Activated CD8-positive, alpha-beta memory T cell treated with anti-CD3 and anti-CD28 coated beads for 24 hours (primary cell): ENCODE results near the gene ELOVL3.
"Not testable (repeated sequence)": the region's sequence is repeated elsewhere in the genome, so short reads cannot be mapped to it uniquely, and the experiment has no call there.

Experiments used
- DNase-seq: peaks from one replicate; pipeline ENCODE4 v3.0.0-alpha.2; 2020

Gene ELOVL3

GRCh38 chr10:102229810-102230263, 3.7 kb downstream of the ELOVL3 start:
- peak; percentile 94 for DNase-seq

GRCh38 chr10:102230264-102230860, 4.3 kb downstream of the ELOVL3 start:
- DNase-seq: peak; percentile 72

GRCh38 chr10:102230861-102231356, 4.8 kb downstream of the ELOVL3 start:
- DNase-seq: peak; percentile 80

GRCh38 chr10:102231357-102232318, 5.5 kb downstream of the ELOVL3 start:
- peak; percentile 88 for DNase-seq

GRCh38 chr10:102233997-102234396, 7.9 kb downstream of the ELOVL3 start:
- DNase-seq: no peak

DNA sequence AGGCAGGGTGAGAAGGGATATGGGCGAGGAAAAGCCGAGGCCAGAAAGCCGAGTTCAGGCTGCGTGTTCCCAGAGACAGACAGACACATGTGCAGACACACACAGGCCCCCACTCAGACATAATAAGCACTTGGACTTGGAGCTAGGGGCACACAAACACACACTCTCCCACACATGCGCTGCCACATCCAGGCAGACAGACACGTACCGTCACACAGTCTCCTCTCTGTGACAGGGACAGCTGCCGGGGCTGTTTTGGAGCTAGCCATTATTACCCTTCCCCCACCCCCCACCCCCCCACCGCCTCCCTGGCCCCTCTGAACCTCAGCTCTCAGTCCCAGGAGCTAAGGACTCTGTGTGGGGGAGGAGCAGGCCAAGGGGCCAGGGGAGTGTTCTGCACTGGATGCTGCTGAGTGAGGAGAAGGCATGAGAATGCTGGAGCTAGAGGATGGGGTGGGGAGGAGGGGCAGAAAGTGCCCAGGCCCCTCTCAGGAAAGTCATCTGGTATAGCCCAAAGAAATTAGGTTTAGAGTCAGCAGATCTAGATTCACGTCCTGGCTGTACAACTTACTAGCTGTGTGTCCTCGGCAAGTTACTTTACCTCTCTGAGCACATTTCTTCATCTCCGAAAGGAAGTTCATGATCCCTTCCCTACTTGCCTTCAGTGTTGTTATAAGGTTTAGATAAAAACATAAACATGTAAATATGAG, 8.9 kb downstream of the ELOVL3 start:
- DNase-seq: no peak

DNA sequence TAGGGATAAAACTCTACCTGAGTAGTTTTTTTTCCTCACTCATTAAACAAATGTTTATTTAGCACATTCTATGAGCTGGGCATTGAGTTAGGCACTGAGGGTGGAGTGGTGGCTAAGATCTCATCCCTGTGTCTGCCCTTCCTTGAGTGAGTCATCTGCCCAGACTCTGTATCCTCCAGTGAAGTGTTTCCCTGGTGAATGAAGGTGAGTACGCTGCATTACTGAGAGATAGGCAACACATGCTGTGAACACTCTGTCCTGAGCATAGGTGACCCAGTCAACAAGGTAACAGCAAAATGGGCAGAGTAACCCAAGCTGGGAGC, 9.5 kb downstream of the ELOVL3 start:
- no peak for DNase-seq

DNA sequence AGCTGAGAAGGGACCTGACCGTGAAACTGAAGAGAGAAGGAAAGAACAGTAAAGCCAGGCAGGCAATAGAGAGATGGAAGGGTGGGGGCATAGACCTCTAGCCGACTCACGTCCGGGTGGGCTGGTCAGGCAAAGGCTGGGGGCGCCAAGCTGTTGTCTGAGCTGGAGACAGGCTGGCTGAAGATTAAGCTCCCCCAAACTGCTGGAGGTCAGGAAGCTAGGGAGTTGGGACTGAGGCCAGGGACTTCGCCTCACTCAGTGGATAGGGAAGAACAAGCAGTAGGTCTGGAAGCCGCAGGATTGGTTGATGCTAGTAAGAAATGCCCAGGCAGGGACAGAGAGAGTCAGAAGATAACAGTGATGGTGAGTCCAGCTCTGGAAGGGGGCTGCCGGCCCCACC, 9.9 kb downstream of the ELOVL3 start:
- DNase-seq: no peak

DNA sequence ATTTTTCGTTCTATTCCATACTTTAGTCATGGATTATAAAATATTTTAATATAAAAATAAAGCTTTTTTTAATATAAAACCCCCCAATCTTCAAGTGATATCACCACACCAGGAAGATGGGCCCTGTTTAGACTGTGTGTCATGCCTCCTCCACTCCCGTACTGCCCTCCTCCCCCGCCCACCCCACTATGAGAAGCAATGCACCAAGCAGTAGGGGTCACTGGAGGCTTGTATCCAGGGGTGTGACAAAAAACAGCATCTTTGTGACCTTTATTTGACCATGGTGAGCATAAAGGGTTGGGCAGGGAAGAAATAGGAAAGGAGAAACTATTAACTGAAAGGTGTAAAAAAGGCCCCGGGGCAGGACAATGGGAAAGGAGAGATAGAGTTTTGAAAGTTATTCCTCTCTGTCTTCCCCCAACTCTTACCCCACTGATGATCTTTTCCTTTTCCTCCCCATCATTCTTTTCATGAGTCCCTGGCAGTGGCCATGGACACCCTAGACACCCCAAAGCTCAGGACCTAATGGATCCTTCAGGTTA, 11.7 kb downstream of the ELOVL3 start:
- DNase-seq: no peak

DNA sequence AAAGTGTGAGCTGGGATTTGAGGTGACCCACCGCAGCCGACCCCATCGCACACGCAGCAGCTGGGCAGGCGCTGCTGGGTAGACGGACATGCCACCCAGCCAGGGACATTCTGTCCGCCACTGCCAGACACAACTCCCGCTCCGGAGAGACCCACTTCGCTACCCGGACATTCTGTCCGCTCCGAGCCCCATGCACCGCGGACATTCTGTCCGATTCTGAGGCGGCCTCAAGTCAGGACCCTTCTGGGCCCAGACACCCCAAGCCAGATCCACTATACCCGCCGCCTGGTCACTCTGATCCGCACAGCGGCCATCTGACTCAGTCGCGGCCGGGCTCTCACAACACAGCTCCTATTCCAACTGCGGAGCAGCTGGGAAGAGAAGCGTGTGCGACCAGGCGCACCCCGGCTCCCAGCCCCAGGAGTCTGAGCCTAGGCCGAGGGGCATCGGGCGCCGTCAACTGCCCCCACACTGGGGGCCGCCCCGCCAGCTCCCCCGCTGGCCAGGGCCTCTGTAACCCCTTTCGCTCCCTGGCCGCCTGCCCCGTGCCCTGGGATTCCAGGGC, 14.4 kb downstream of the ELOVL3 start:
- no peak for DNase-seq

DNA sequence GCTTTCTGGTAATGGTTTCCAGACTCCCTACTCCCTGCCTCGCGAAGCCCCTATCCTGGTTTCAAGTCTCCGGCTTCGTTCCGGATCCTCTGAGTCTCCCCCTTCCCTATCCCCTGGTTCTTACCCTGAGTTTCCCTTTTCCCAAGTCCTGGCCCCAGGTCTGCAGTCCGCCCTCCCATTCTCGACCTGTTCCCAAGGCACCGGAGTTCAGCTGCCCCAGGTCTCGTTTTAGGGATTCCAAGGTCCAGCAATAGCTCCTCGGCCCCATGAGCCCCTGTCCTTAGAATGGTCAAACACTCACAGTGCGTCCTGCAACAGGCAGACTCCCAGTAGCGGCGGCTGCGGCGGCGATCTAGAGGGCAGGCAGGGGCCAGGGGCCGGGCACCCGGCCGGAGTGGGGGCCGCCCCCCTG, 14.9 kb downstream of the ELOVL3 start:
- no peak for DNase-seq

GRCh38 chr10:102241444-102242117, 15.5 kb downstream of the ELOVL3 start, which contains the start of gene PITX3:
PITX3 (minus strand) TSS chr10:102241512; CDS start chr10:102232080, 9,432 bp downstream.
- peak; percentile 92 for DNase-seq

- no peak for DNase-seq
Observed at GRCh38 chr10:102242118-102242485, 16.0 kb downstream of the ELOVL3 start.

- DNase-seq: no peak
Observed at GRCh38 chr10:102243309-102243708, 17.2 kb downstream of the ELOVL3 start.

DNA sequence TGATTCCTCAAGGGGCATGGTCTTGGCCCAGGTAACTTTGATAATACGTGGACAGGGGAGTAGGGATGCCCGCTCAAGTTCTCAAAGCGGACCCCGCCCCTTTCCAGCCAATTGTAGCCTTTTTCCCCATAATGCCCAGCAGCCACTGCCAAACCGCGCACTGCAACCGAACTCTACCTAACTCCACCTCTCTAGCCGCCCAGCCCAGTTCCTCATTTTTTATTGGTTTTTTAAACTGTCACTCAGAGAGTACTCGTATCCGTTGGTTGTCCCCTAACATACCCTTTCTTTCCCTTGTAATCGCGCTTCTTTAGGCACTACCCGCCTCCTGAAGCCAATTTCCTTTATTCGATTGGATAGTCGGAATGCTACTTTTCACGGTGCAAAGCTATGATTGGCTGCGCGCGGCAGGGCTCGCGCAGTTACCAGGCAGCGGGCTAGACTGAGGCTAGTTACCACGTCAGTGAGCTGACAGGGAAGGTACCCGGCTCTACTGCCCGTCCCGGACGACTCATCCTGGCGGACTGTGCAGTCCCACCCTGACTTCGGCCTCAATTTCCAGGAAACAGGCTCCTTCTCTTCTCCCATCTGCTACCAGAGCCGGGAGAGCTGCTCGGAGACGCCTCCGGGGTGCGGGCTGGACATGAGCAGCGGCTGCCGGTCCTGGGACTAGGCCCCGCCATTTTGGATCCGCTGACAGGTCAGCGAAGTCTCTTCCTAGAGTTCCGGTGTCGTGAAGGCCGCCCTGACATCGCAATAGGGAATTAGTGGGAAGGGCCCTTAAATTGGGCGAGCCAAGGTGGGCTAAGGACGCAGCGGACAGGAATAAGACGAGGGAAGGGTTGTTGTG, 19.2 kb downstream of the ELOVL3 start, which contains the start of gene GBF1:
TSS of gene GBF1 (plus strand) at position 451 of the 850 bp plus-strand sequence. CDS start 13,407 bp downstream, outside the sequence.
- peak; percentile 92 for DNase-seq

DNA sequence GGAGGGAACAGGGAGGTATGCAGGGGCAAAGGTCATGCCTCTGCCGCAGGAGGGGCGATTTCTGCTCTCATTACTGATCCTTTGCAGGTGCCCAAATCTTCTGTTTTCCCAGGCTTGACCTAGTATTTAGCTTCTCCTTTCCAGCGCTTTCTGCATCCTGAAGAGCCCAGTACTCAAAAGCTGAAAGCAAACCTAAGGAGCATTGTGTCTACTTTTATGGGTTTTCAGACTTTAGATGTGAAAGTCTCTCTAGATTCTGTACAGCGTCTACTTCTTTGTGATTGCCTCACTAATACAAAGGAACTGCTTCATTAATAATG, 19.8 kb downstream of the ELOVL3 start:
- no peak for DNase-seq

GRCh38 chr10:102246261-102246660, 20.2 kb downstream of the ELOVL3 start:
- DNase-seq: no peak

DNA sequence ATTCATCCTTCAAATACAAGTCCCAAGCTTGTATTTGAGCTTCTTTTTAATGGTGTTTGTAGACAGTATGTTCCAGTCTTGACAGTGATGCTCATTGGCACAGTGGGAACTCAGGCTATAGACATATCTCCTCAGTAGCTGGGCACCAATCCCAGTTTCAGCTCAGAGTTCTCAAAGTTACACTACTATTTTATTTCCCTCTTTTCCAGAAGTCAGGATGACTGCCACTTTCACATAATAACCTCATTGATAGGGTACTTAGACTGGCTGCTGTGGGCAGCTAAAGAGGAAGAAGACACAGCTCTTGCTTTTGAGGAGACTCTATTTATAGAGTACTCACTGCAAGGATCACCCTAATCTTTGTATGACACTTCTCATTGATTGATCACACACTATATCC, 21.6 kb downstream of the ELOVL3 start:
- no peak for DNase-seq

- not testable (repeated sequence) for DNase-seq
Observed at GRCh38 chr10:102252508-102252907, 26.4 kb downstream of the ELOVL3 start.

GRCh38 chr10:102254426-102254825, 28.3 kb downstream of the ELOVL3 start:
- no peak for DNase-seq

DNA sequence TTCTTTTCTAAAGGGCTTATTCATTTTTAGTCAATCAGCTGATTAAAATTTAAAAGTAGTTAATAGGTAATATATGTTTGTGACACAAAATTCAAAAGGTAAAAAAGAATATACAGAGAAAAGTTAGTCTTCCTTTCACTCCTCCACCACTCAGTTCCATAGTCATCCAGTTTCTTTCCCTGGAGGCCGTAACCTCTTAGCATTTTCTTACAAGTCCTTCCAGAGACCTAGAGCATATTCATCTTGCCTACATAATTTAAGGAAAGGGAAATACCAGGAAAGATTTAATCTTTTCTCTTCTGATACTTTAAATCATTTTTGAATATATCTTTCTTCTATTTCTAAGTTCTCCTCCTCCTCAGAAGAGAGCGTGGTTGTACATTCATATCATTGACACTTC, 29.3 kb downstream of the ELOVL3 start:
- no peak for DNase-seq
